ENCODE measurements around the gene ICA1.

ICA1 gene

DNA sequence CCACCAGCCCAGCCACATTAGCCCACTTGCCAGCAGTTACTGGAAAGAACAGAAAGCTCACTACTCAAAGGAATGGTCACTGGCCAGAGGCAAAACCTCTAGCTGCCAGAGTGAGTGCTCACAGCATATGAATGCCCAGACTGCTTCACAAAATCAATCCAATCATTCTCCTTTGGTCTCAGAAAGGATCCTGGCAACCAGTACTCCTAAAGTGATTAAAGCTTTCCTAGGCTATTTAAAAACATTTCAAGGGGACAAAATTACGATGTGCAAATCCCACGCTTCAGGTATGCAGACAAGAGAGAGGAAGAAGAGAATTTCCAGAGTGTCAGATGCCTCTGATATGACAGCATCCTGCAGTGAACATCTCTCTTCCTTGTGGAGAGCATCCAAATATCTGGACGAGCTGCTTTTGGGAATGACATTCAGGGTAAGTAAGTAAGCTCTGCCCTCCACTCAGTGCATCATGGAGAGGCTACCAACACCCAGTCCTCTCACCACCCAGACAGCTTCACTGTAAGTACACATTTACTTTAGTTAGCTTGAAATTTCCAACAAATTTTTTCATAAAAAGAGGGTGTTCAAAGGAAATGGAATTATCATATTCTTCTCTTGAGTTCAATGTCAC, 25.1 kb downstream of the ICA1 start:
- DNase-seq (ENCODE audit: low spot score) (no peak), ATAC-seq (ENCODE audit: low read depth) (no peak)
- Histone ChIP-seq H3K27ac (ENCODE audit: poor library complexity, severe bottlenecking) (no peak overlapping the region), H3K27me3 (ENCODE audit: insufficient read depth, poor library complexity, severe bottlenecking) (no peaks in the 10 kb centered on the region), H3K36me3 (ENCODE audit: low read depth) (no peaks in the 10 kb centered on the region), H3K4me3 (ENCODE audit: severe bottlenecking) (no peak overlapping the region), H3K4me1 (ENCODE audit: insufficient read depth, poor library complexity, severe bottlenecking) (no peaks in the 10 kb centered on the region), H3K9me3 (ENCODE audit: severe bottlenecking) (no peaks in the 10 kb centered on the region)
- TF ChIP-seq, protein P1, sequence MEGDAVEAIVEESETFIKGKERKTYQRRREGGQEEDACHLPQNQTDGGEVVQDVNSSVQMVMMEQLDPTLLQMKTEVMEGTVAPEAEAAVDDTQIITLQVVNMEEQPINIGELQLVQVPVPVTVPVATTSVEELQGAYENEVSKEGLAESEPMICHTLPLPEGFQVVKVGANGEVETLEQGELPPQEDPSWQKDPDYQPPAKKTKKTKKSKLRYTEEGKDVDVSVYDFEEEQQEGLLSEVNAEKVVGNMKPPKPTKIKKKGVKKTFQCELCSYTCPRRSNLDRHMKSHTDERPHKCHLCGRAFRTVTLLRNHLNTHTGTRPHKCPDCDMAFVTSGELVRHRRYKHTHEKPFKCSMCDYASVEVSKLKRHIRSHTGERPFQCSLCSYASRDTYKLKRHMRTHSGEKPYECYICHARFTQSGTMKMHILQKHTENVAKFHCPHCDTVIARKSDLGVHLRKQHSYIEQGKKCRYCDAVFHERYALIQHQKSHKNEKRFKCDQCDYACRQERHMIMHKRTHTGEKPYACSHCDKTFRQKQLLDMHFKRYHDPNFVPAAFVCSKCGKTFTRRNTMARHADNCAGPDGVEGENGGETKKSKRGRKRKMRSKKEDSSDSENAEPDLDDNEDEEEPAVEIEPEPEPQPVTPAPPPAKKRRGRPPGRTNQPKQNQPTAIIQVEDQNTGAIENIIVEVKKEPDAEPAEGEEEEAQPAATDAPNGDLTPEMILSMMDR (IDR thresholded peaks at IDR 0.05; ENCODE audit: poor library complexity, severe bottlenecking): no peak

DNA sequence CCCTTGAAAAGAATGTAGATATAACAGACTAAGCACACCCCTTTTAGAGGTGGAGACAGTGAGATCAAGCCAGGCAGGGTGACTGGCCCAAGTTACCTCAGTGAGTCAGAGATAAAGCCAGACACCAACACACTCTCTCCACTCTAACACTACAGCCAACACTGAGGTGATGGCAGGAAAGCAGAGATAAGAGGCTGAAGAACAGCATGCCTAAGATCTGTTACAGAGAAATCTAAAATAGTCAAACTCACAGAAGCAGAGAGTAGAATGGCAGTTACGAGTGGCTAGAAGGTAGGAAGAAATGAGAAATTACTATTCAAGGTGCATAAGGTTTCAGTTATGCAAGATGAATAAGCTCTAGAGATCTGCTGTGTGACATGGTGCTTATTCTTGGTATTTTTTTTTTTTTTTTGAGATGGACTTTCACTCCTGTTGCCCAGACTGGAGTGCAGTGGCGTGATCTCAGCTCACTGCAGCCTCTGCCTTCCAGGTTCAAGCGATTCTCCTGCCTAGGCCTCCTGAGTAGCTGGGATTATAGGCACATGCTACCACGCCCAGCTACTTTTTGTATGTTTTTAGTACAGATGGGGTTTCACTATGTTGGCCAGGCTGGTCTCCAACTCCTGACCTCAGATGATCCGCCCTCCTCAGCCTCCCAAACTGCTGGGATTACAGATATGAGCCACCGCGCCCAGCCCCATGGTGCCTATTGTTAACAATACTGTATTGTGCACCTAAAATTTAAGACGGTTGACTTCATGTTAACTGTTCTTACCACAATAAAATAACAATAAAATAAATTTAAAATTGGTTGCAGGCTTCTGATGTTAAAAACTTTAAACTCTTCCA, 28.7 kb downstream of the ICA1 start:
- no peaks in the 10 kb centered on the region for H3K36me3 ChIP-seq (ENCODE audit: low read depth)
- ATAC-seq (ENCODE audit: low read depth) (peak; percentile 44; the same call in 1 of the 3 replicates), DNase-seq (ENCODE audit: low spot score) (no peak)
- no peaks in the 10 kb centered on the region for H3K27me3 ChIP-seq (ENCODE audit: insufficient read depth, poor library complexity, severe bottlenecking)
- no peaks in the 10 kb centered on the region for H3K4me1 ChIP-seq (ENCODE audit: insufficient read depth, poor library complexity, severe bottlenecking)
- TF ChIP-seq, protein P1 (IDR thresholded peaks at IDR 0.05; ENCODE audit: poor library complexity, severe bottlenecking): no peak
- no peak overlapping the region for H3K4me3 ChIP-seq (ENCODE audit: severe bottlenecking)
- no peak overlapping the region for H3K27ac ChIP-seq (ENCODE audit: poor library complexity, severe bottlenecking)
- no peaks in the 10 kb centered on the region for H3K9me3 ChIP-seq (ENCODE audit: severe bottlenecking)

DNA sequence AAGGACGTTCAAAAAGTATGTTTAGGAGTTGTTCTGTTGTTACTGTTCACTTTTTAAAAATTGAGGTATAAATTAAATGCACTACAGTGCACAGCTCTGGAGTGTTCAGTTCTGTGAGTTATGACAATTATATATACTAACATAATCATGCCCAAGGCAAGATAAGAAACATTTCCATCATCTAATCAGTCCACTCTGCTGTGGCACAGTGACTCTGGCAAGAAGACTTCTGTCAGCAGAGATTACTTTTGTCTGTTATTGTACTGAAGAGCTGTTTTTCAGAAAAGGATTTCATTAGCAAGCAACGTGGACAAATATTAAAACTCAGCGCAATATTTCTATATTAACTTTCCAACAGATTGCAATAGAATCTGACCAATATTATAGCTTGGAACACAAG, 32.0 kb downstream of the ICA1 start:
- Histone ChIP-seq H3K27me3 (ENCODE audit: insufficient read depth, poor library complexity, severe bottlenecking) (no peaks in the 10 kb centered on the region), H3K4me3 (ENCODE audit: severe bottlenecking) (no peak overlapping the region), H3K4me1 (ENCODE audit: insufficient read depth, poor library complexity, severe bottlenecking) (no peaks in the 10 kb centered on the region), H3K36me3 (ENCODE audit: low read depth) (no peaks in the 10 kb centered on the region), H3K27ac (ENCODE audit: poor library complexity, severe bottlenecking) (no peak overlapping the region), H3K9me3 (ENCODE audit: severe bottlenecking) (no peaks in the 10 kb centered on the region)
- ATAC-seq (ENCODE audit: low read depth): no peak
- DNase-seq (ENCODE audit: low spot score): no peak
- TF ChIP-seq, protein P1 (IDR thresholded peaks at IDR 0.05; ENCODE audit: poor library complexity, severe bottlenecking): no peak

DNA sequence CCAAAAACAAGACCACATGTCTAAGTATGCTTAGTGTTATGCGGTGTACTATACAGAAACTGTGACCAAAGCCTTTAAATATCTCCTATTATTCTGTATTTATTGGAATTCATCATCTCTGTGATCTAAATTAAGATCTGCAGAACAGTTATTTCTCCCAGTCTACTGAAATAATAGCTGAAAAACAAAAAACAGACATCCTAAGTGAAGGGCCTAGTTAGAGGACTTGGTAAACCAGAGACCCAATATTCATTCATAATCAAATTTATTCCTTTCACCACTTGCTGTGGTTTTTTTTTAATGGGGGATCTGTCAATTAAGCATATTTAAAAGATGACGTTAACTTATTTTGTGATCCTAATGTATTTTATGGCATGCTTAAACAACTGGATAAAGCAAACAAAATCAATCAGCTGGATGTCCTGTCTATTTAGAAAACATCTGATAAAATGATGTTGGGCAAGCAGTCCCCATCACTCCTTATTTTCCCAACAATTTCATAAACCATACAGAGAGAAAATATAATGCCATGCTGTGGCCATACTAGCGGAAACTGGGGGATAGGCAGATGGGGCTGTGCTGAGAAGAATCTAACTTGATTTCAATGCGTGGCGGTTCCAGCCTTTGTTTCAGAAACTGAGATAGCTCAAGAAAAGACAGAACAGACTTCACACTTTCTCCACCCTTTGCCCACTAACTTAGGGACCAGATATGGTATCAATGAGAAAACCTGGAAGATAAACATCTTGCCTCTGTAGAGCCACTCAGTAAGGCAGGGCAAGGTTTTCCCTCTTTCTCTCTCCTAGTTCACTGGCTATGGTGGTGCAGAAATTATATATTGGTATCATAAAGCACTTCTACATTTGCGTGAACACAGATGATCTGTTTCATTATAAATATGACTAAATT, 32.9 kb downstream of the ICA1 start:
- H3K9me3 ChIP-seq (ENCODE audit: severe bottlenecking): no peaks in the 10 kb centered on the region
- TF ChIP-seq, protein P1 (IDR thresholded peaks at IDR 0.05; ENCODE audit: poor library complexity, severe bottlenecking): no peak
- H3K4me3 ChIP-seq (ENCODE audit: severe bottlenecking): no peak overlapping the region
- H3K27ac ChIP-seq (ENCODE audit: poor library complexity, severe bottlenecking): no peak overlapping the region
- no peak for DNase-seq (ENCODE audit: low spot score)
- no peaks in the 10 kb centered on the region for H3K4me1 ChIP-seq (ENCODE audit: insufficient read depth, poor library complexity, severe bottlenecking)
- ATAC-seq (ENCODE audit: low read depth): no peak
- no peaks in the 10 kb centered on the region for H3K27me3 ChIP-seq (ENCODE audit: insufficient read depth, poor library complexity, severe bottlenecking)
- no peaks in the 10 kb centered on the region for H3K36me3 ChIP-seq (ENCODE audit: low read depth)

Measured in RWPE2 (cell line).